Activated naive CD8-positive, alpha-beta T cell treated with anti-CD3 and anti-CD28 coated beads, Interleukin-2, amount 50 U/mL, for 24 hours (primary cell): Measurements from ENCODE around the gene LGR6.
A peak's percentile ranks its signal among the peaks of the same experiment; 100 is the strongest.

ENCODE experiments used
- ATAC-seq: fragments of 150-1000 bp; cut with Tn5 transposase; one replicate; pipeline ENCODE4 v1.10.0; 2021
- DNase-seq: peaks from one replicate; pipeline ENCODE4 v3.0.0; 2021
- H3K27ac Mint-ChIP-seq: one replicate; pipeline ENCODE4 v1.8.0; 2021; ENCODE audit warnings: mild to moderate bottlenecking, mixed read lengths
- H3K27me3 Mint-ChIP-seq: one replicate; pipeline ENCODE4 v1.8.0; 2021; ENCODE audit warnings: mixed read lengths
- H3K36me3 Mint-ChIP-seq: one replicate; pipeline ENCODE4 v1.8.0; 2021; ENCODE audit warnings: low read depth, mixed read lengths
- H3K4me1 Mint-ChIP-seq: one replicate; pipeline ENCODE4 v1.8.0; 2021; ENCODE audit warnings: mixed read lengths
- H3K4me3 Mint-ChIP-seq: one replicate; pipeline ENCODE4 v1.8.0; 2021; ENCODE audit warnings: mild to moderate bottlenecking, moderate library complexity, mixed read lengths
- H3K9me3 Mint-ChIP-seq: one replicate; pipeline ENCODE4 v1.8.0; 2021; ENCODE audit warnings: mixed read lengths

Gene LGR6

DNA sequence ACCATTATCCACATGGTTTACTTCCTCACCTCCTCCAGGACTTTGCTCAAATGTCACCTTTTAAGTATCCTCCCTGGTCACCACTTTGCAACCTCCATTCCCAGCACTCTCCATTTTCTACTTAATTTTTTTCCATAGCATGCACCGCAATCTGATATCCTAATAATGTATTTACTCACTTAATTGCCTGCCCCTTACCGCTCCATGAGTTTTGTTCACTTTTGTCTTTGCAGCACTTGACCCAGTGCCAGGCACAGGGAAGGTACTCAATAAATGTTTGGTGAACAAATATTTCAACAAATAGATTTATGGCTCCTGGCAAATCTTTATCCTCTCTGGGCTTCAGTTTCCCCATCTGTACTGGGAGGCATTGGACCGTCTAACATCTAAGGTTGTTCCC lies 94.6 kb downstream of the LGR6 start:
- no peaks in the 10 kb centered on the region for H3K36me3 Mint-ChIP-seq
- H3K27me3 Mint-ChIP-seq, result no peaks in the 10 kb centered on the region
- no peak for ATAC-seq

DNA sequence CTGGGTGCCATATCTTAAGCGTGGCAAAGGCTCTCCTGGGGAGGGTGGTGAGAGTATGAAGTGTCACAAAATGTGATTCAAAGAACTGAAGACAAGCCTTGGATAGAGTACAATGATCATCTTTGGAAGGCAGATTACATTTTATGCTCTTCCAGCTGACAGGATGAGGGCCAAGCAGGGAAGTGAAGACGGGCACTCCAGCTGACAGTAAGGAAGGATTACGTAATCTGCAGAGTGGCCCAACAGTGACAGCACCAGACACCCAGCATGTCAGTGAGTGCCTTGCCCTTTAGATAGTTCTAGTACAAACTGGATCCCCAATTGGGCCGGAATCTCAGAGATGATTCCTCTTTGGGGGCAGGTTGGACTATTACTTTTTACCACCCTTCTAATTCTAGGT lies 95.4 kb downstream of the LGR6 start:
- Mint-ChIP-seq H3K36me3 (no peaks in the 10 kb centered on the region), H3K4me3 (no peak overlapping the region), H3K9me3 (no peaks in the 10 kb centered on the region), H3K27me3 (no peaks in the 10 kb centered on the region), H3K27ac (no peak overlapping the region), H3K4me1 (peaks cover 3% of the 10 kb centered on the region)
- ATAC-seq (no peak), DNase-seq (no peak)

More for the DNA sequence above, 94.6 kb downstream of the LGR6 start:
- H3K9me3 Mint-ChIP-seq, result no peaks in the 10 kb centered on the region
- H3K4me3 Mint-ChIP-seq, result no peak overlapping the region
- peaks cover 9% of the 10 kb centered on the region for H3K4me1 Mint-ChIP-seq
- no peak overlapping the region for H3K27ac Mint-ChIP-seq
- DNase-seq, result no peak

DNA sequence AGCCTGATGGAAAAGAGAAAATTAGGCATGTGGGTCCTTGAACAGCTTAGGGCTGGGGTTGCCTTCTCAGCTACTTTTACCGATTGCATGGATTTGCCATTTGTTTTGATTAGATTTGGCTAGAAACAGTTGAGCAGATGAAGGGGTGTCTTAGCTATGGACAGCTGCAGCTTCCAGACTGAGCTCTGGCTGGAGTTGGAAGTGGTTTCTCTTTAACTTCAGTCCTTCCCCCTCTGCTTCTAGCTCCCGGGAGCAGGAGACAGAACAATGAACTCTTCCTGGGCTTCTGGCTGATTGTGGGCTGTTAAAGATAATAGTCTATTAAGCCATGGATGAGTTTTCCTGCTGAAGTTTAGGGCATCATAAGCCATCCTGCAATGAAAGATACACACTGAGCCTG lies 97.4 kb downstream of the LGR6 start:
- Mint-ChIP-seq H3K27ac (no peak overlapping the region), H3K36me3 (no peaks in the 10 kb centered on the region), H3K27me3 (no peaks in the 10 kb centered on the region), H3K4me1 (peaks cover 12% of the 10 kb centered on the region), H3K4me3 (no peak overlapping the region), H3K9me3 (no peaks in the 10 kb centered on the region)
- no peak for ATAC-seq
- no peak for DNase-seq

DNA sequence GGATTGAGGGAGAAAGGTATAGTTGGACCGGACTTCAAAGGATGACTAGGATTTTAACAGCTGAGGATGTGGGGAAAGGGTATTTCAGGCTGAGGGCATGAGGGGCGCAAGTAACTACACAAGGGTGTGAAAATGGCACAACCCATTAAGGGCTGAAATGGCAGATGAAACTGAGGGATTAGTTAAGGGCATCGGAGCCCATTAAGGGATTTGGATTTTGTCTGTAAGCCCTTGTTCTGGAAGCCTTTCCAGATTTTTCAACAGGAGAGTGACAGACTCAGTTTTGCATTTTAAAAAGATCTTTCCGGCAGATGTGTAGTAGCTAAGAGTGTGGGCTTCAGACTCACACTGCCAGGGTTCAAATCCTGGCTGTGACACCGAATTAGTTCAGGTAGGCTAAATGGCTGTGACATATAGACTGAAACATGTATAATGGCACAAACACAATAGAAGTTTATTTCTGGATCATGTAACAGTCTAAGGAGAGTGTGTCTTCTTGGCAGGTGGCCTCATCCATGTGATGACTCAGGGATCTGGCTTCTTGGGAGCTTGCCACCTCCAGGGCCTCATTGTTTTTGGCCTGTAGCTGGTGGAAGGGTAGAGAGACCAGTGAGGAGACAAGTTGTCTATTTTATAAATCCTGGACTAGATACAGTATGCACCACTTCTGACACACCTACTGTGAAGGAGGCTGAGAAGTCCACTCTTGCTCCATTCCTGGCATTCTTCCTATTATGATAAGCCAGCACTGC lies 98.5 kb downstream of the LGR6 start:
- Mint-ChIP-seq H3K36me3 (no peaks in the 10 kb centered on the region), H3K4me1 (peaks cover 19% of the 10 kb centered on the region), H3K4me3 (no peak overlapping the region), H3K27me3 (no peaks in the 10 kb centered on the region), H3K9me3 (no peaks in the 10 kb centered on the region), H3K27ac (no peak overlapping the region)
- no peak for DNase-seq
- ATAC-seq, result no peak

DNA sequence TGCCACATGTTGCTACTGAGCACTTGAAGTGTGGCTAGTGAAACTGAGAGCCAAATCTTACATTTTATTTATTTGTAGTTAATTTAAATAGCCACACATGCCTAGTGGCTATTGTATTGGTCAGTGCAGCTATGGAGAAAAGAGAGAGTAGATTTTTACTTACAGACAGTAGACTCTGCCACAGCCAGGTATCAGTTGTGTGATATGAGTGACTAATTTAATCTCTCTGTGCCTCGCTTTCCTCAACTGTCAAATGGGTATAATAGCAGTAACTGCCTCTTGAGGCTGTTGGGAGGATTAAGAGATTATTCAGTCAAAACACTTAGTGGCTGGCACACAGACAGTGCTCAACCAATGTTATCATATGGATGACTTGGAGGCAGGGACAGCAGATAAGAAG lies 99.2 kb downstream of the LGR6 start:
- Mint-ChIP-seq H3K4me1 (peaks cover 19% of the 10 kb centered on the region), H3K4me3 (no peak overlapping the region), H3K27me3 (no peaks in the 10 kb centered on the region), H3K36me3 (no peaks in the 10 kb centered on the region), H3K9me3 (no peaks in the 10 kb centered on the region), H3K27ac (no peak overlapping the region)
- DNase-seq, result no peak
- no peak for ATAC-seq

DNA sequence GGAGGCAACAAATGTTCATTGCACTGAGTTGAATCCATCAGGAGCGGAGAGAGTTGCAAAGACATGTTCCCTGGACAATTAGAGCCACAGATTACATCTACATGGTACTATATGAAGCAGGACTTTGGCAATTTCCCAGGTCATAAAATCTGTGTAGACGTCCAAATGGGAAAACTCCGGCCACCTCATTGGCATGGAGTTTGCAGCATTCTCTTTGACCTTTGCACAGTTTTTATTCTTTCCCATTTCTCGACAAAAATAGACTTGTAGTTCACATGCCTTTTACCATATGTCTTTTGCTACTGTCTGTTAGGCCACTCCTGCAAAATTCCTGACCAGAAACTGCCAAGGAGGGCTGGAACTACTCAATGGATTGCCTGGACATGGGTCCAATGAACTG lies 100.0 kb downstream of the LGR6 start:
- no peaks in the 10 kb centered on the region for H3K9me3 Mint-ChIP-seq
- no peaks in the 10 kb centered on the region for H3K36me3 Mint-ChIP-seq

DNA sequence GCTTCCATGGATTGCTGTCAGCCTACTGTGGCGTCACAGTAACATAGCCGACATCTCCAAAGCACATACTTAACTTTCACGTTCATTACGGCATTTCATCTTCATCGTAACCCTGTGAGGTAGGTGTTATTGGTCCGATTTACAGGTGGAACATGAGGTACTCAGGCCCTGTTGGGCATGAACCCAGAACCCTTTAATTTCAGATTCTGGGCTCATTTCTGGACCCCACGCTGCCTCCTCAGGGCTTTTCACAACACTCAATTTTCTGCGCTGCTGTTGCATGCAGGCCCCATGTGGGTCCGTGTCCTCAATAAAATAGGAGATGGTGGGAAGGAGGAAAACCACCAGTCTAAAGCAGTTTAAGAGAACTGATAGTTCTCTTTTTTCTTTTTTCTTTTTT lies 108.6 kb downstream of the LGR6 start:
- H3K4me1 Mint-ChIP-seq, result no peaks in the 10 kb centered on the region
- H3K27me3 Mint-ChIP-seq, result peaks cover 4% of the 10 kb centered on the region
- no peaks in the 10 kb centered on the region for H3K36me3 Mint-ChIP-seq
- H3K9me3 Mint-ChIP-seq, result no peaks in the 10 kb centered on the region
- no peak for ATAC-seq
- H3K4me3 Mint-ChIP-seq, result no peak overlapping the region
- no peak for DNase-seq
- no peak overlapping the region for H3K27ac Mint-ChIP-seq

More for the DNA sequence above, 100.0 kb downstream of the LGR6 start:
- Mint-ChIP-seq H3K27me3 (no peaks in the 10 kb centered on the region), H3K4me3 (no peak overlapping the region), H3K27ac (no peak overlapping the region), H3K4me1 (peaks cover 19% of the 10 kb centered on the region)
- no peak for DNase-seq
- no peak for ATAC-seq

DNA sequence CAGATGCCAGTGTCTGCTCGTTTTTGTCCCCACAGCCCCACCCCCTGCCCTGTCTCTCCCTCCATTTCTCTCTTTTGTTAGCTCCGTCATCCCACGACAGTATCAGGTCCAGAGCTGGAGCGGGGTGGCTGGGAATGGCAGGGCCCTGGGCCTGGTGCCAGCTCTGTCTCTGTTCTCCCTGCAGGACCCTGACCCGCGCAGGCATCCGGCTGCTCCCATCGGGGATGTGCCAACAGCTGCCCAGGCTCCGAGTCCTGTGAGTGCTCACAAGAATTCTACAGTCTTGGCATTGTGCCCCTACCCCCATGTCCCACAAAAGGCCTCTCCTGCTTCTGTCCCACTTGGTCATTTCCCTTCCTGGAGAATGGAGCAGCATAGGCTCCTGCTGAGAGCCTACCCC lies 110.8 kb downstream of the LGR6 start:
- no peak for DNase-seq
- Mint-ChIP-seq H3K4me1 (no peaks in the 10 kb centered on the region), H3K36me3 (no peaks in the 10 kb centered on the region), H3K27me3 (peaks cover 4% of the 10 kb centered on the region), H3K4me3 (no peak overlapping the region), H3K27ac (no peak overlapping the region), H3K9me3 (no peaks in the 10 kb centered on the region)
- no peak for ATAC-seq

DNA sequence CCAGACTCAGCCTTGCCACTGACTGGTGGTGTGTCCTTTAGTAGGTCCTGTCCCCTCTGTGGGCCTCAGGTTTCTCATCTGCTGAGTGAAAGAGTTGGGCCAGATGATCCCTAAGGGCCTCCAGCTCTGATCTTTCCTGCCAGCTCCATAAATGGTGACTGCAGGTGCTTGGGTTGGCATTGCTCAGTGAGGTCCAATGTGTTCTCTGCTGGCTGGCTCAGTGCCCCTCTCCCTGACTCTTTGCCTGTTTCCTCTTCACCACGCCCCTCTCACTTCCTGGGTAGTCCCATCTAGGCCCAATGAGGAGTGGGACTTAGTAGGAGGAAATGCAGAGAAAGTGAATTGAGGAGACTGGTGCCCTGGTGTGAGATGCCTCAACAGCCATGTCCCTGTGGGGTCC lies 111.6 kb downstream of the LGR6 start:
- H3K4me3 Mint-ChIP-seq, result no peak overlapping the region
- no peak for DNase-seq
- H3K4me1 Mint-ChIP-seq, result no peaks in the 10 kb centered on the region
- peaks cover 4% of the 10 kb centered on the region for H3K27me3 Mint-ChIP-seq
- no peaks in the 10 kb centered on the region for H3K36me3 Mint-ChIP-seq
- no peaks in the 10 kb centered on the region for H3K9me3 Mint-ChIP-seq
- ATAC-seq, result no peak
- no peak overlapping the region for H3K27ac Mint-ChIP-seq

DNA sequence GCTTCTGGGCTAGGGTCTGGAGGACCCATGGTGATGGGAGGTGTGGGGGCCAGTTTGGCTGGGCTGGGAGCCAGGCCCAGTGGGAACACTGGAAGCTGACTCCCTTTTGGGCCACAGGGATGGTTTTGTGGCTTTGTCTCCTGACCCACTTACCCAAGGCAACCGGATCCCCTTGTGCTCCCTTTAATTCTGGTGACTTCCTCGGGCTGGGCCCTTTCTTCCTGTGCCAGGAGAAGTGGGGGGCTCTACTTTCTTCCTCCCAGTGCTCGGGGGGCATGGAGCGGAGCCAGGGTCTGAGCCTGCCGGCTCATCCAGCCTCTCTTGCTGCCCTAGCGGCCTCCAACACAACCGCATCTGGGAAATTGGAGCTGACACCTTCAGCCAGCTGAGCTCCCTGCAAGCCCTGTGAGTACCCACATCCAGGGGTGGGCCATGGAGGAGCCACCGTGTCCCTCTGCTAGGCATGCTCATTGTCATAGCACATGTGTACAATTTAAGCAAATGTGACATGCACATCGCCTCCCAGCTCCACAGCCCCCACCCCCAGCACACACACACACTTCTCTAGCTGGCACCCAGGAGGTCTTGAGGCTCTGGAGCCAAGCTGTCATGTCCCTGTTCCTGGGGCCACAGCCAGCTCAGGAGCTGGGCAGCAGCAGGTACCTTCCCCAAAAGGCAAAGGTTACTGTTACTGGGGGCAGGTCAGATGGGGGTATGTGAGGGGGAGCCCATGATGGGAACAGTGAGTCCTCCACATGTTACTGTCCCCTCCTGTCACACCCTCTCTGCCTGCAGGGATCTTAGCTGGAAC lies 113.1 kb downstream of the LGR6 start:
- ATAC-seq (peak; percentile 9), DNase-seq (no peak)
- peaks cover 2% of the 10 kb centered on the region for H3K4me1 Mint-ChIP-seq
- no peak overlapping the region for H3K4me3 Mint-ChIP-seq
- H3K36me3 Mint-ChIP-seq, result no peaks in the 10 kb centered on the region
- H3K9me3 Mint-ChIP-seq, result no peaks in the 10 kb centered on the region
- H3K27me3 Mint-ChIP-seq, result peaks cover 4% of the 10 kb centered on the region
- H3K27ac Mint-ChIP-seq, result no peak overlapping the region

DNA sequence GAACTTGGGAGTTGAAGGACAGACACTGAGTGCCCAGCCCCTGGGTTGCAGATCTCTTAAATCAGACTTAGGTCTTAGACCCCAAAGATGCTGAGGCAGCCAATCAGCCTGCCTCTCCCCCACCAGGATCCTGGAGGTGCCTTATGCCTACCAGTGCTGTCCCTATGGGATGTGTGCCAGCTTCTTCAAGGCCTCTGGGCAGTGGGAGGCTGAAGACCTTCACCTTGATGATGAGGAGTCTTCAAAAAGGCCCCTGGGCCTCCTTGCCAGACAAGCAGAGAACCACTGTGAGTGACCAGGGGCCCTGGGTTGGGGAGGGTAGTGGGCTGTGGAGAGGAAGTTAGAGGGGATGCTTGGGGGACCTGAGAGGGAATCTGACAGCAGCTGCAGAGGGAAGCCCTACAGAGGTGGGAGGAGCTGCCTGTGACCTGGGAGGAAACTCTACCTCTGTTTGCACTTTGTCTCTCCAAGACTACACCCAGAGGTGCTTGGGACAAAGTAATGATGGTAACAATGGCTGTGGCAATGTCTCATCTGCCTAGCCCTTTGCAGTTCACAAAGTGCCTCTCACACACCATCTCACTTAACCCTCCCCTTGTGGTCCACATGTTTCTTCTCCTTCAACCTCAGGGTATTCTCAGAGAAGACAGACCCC lies 116.6 kb downstream of the LGR6 start:
- no peaks in the 10 kb centered on the region for H3K9me3 Mint-ChIP-seq
- DNase-seq (no peak), ATAC-seq (no peak)
- H3K27ac Mint-ChIP-seq, result no peak overlapping the region
- H3K4me1 Mint-ChIP-seq, result peaks cover 9% of the 10 kb centered on the region
- H3K4me3 Mint-ChIP-seq, result no peak overlapping the region
- no peaks in the 10 kb centered on the region for H3K36me3 Mint-ChIP-seq
- peaks cover 1% of the 10 kb centered on the region for H3K27me3 Mint-ChIP-seq

DNA sequence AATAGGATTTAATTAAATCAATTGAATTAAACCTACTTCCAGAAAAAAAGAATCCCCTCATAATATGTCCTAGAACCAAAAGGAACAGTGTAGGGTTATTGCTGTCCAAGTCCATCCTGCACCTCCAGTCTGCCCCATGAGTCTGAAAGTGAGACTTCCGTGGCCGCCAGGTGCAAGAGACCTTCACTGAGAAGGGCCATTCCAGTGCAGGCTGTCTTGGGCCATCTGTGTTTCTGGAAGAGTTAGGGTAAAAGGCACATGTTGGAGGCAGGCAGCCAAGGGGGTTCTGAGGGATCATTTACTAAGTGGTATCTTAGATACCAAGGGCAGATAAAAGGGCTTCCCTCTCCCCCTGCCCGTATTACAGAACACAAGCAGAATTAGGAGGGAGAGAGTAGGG lies 117.1 kb downstream of the LGR6 start:
- Mint-ChIP-seq H3K4me1 (peaks cover 9% of the 10 kb centered on the region), H3K27ac (no peak overlapping the region), H3K9me3 (no peaks in the 10 kb centered on the region), H3K36me3 (no peaks in the 10 kb centered on the region), H3K27me3 (peaks cover 1% of the 10 kb centered on the region), H3K4me3 (no peak overlapping the region)
- DNase-seq (no peak), ATAC-seq (no peak)

DNA sequence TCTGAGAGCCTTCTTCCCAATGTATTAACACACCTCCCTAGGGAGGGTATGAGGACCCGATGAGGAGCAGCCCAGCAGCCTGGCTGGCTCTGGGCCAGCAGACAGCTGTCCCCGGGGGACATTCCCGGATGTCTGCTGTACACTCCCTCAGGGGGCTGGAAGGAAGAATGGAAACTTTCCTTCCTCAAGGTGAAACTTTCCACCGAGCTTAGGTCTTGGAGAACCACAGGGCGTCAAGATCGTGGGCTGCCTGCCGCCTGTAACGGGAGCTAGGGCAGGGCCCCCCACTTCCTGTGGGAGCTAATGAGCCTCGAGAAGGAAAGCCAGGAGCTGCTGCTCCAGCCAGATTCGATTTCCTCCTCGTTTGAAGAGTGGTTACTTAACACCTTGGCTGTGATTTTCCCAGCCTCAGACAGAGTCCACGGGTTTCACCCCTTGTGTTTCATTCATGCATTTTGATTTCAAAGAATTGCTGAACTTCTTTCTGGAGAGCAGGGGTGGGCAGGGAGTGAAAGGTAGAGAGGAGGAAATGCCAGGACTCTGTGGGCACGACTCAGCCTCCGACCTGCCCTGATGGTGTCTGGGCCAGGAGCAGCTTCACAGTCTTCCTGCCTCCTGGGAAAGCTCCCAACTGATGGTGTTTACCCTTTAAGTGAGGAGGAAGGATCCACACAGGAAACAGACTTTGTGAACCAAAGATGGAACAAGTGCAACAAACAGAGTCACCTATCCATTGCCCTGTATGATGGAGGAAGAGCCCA lies 118.5 kb downstream of the LGR6 start:
- no peak overlapping the region for H3K4me3 Mint-ChIP-seq
- no peak for DNase-seq
- no peak overlapping the region for H3K27ac Mint-ChIP-seq

DNA sequence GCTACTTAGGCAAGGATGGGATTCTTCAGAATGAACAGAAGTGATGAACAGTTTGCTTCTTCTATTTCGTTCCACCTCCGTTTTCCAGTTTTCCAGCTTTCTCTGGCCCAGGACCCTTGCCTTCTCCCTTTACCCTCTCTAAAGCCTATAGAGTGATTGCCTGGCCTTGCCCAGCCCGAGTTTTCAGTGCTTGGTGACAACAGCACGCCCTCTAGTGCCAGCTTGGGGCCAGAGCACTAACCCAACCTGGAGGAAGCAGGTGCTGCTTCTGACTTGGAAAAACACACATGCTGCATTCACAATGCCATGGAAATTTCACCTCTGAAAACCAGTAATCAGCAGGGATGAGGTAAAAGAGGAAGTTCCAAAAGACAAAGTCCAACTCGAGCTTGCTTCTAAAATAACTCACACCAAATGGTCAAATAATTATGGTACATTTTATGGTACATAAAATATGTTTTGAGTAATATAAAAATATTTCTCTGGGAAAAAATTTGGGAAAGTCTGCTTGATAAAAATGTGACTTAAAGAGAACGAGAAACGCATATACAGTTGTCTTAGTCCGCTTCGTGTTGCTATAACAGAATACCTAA lies 122.1 kb downstream of the LGR6 start:
- DNase-seq (peak; percentile 78), ATAC-seq (peak; percentile 68)
- Mint-ChIP-seq H3K36me3 (no peaks in the 10 kb centered on the region), H3K27me3 (peaks cover 1% of the 10 kb centered on the region), H3K27ac (no peak overlapping the region), H3K4me1 (peaks cover 22% of the 10 kb centered on the region), H3K9me3 (no peaks in the 10 kb centered on the region), H3K4me3 (no peak overlapping the region)

More for the DNA sequence above, 118.5 kb downstream of the LGR6 start:
- Mint-ChIP-seq H3K27me3 (peaks cover 1% of the 10 kb centered on the region), H3K9me3 (no peaks in the 10 kb centered on the region), H3K4me1 (peaks cover 9% of the 10 kb centered on the region), H3K36me3 (no peaks in the 10 kb centered on the region)
- ATAC-seq, result no peak
